OCI-LY3 (cell line): Measurements from ENCODE around the gene TLR9.

ENCODE experiments used
- EZH2phosphoT487 ChIP-seq: fragments of 200-600 bp; shearing (Covaris generic); IDR thresholded peaks from 2 replicates; pipeline ENCODE4 v1.6.1; 2018; ENCODE audit warnings: antibody characterized with exemption, mixed run types, low read depth
- TF ChIP-seq, protein P1 (sequence below): fragments of 200-600, 300-600 bp; sonication (generic); IDR thresholded peaks from 2 replicates; pipeline ENCODE4 v1.5.1; 2014; ENCODE audit warnings: antibody characterized with exemption, low read length, low read depth

DNA sequence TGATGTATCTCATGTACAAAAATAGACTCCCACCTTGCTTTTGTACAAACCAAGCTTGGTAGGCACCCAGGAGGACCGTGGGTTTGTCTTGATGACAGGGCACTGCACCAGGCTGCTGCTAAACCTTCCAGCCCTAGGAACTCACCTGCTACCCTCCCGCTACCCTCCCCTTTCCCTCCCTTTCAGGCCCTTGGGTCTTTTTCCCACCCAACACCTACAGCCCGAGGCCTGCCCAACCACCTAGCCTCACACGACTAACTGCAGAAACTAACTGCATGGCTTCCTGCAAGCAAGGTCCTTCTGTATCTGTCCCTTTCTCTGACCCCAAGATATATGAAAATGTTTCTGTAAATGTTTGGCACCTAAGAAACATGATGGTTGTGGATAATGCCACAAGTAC, 31.2 kb upstream of the TLR9 start:
- TF ChIP-seq, protein P1, sequence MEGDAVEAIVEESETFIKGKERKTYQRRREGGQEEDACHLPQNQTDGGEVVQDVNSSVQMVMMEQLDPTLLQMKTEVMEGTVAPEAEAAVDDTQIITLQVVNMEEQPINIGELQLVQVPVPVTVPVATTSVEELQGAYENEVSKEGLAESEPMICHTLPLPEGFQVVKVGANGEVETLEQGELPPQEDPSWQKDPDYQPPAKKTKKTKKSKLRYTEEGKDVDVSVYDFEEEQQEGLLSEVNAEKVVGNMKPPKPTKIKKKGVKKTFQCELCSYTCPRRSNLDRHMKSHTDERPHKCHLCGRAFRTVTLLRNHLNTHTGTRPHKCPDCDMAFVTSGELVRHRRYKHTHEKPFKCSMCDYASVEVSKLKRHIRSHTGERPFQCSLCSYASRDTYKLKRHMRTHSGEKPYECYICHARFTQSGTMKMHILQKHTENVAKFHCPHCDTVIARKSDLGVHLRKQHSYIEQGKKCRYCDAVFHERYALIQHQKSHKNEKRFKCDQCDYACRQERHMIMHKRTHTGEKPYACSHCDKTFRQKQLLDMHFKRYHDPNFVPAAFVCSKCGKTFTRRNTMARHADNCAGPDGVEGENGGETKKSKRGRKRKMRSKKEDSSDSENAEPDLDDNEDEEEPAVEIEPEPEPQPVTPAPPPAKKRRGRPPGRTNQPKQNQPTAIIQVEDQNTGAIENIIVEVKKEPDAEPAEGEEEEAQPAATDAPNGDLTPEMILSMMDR, result no peak
- no peak for TF ChIP-seq EZH2phosphoT487
